ENCODE data around the gene WBP4.

WBP4 gene, protein sequence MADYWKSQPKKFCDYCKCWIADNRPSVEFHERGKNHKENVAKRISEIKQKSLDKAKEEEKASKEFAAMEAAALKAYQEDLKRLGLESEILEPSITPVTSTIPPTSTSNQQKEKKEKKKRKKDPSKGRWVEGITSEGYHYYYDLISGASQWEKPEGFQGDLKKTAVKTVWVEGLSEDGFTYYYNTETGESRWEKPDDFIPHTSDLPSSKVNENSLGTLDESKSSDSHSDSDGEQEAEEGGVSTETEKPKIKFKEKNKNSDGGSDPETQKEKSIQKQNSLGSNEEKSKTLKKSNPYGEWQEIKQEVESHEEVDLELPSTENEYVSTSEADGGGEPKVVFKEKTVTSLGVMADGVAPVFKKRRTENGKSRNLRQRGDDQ

DNA sequence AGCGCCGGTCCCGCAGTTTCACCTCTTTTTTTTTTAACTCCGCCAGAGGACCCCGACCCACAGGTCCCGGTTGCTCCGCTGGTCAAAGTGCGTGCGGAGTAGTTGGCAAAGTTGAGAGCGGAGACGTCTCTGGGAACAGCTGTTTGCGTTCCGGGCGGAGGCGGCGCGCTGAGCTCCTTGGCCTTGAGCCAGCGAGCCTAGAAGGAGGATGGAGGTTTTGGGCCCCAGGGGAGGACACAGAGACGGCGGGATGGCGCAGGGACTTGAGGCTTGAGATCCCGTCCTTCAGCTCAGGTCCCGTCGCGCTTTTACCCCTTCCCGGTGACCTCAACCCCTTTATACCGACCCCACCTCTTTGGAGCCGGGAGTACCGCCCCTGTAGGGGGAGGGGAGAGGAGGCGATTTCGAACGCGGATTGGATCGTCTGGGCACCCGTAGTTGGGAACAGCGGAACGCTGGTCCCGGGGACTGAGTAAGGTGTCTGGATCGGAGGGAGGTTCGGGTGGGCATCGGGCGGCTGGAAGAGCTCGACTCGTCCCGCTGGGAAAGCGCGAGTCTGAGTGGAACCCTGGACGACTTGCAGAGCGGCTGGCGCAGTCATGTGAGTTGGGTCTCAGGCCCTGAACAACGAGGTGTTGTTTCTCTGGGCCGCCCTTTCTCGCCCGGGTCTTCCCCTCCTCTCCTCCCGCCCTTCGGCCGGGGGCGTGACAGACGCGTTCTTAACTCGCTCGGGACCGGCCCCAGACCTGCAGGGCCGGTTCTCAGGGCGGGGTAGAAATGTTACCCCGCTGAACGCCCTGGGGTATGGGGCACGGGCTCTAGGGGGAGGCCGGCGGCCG, at the start of gene WBP4:
WBP4 (plus strand) TSS at position 435 of the 839 bp plus-strand sequence; CDS start at position 600, 165 bp downstream.
- Histone ChIP-seq H3K4me1 (ENCODE audit: control insufficient read depth, insufficient read depth, low read length) (peaks cover 12% of the 10 kb centered on the region), H3K9me3 (ENCODE audit: control insufficient read depth, insufficient read depth, low read depth, low read length) (no peaks in the 10 kb centered on the region), H3K27me3 (ENCODE audit: control insufficient read depth, insufficient read depth, low read length) (no peaks in the 10 kb centered on the region), H3K9ac (ENCODE audit: low read length) (peak within 1 kb of the TSS; percentile 94), H3K27ac (ENCODE audit: low read depth, low read length) (peak within 1 kb of the TSS; percentile 96), H3K4me3 (ENCODE audit: low read depth, low read length) (peak within 1 kb of the TSS; percentile 98), H3K36me3 (ENCODE audit: control insufficient read depth, insufficient read depth, low read length) (peaks cover 13% of the 10 kb centered on the region)

DNA sequence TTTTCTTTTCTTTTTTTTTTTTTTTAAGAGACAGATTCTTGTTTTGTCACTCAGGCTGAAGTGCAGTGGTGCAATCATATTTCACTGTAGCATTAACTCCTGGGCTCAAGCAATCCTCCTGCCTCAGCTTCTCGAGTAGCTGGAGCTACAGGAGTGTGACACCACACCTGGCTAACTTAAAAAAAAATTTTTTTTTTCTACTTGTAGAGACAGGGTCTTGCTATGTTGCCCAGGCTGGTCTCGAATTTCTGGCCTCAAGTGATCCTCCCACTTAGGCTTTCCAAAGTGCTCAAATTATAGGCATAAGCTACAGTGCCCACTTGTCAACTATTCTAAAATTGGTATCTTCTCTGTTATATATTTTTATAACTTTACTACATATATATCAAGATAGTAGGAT, 48.8 kb upstream of the WBP4 start:
- Histone ChIP-seq H3K9me3 (ENCODE audit: control insufficient read depth, insufficient read depth, low read depth, low read length) (no peaks in the 10 kb centered on the region), H3K4me1 (ENCODE audit: control insufficient read depth, insufficient read depth, low read length) (peaks cover 16% of the 10 kb centered on the region; the same call in 1 of the 2 replicates), H3K9ac (ENCODE audit: low read length) (no peak overlapping the region), H3K36me3 (ENCODE audit: control insufficient read depth, insufficient read depth, low read length) (no peaks in the 10 kb centered on the region), H3K4me3 (ENCODE audit: low read depth, low read length) (no peak overlapping the region), H3K27me3 (ENCODE audit: control insufficient read depth, insufficient read depth, low read length) (no peaks in the 10 kb centered on the region), H3K27ac (ENCODE audit: low read depth, low read length) (no peak overlapping the region)

DNA sequence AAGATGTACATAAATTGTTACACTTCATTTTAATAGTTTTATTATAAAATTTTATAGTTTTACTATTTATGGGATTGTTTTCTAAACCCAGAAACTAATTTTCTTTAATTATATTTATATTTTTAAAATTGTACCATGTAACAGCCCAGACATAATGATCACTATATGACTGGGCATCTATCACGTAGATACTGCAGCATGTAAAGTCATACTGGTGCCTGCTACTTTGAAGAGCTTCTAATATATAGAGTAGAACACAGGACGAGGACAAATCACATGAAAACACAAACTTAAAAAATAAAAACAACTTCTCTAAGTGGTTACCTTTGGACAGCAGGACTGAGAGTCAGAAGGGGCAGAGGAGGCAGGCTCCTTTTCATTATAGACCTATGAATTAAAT, 47.5 kb upstream of the WBP4 start:
- no peaks in the 10 kb centered on the region for H3K27me3 ChIP-seq (ENCODE audit: control insufficient read depth, insufficient read depth, low read length)
- H3K27ac ChIP-seq (ENCODE audit: low read depth, low read length) = no peak overlapping the region
- no peaks in the 10 kb centered on the region for H3K36me3 ChIP-seq (ENCODE audit: control insufficient read depth, insufficient read depth, low read length)
- H3K4me1 ChIP-seq (ENCODE audit: control insufficient read depth, insufficient read depth, low read length) = peaks cover 24% of the 10 kb centered on the region
- H3K4me3 ChIP-seq (ENCODE audit: low read depth, low read length) = no peak overlapping the region
- H3K9ac ChIP-seq (ENCODE audit: low read length) = no peak overlapping the region
- H3K9me3 ChIP-seq (ENCODE audit: control insufficient read depth, insufficient read depth, low read depth, low read length) = no peaks in the 10 kb centered on the region

GRCh38 chr13:41015920-41016319, 45.4 kb upstream of the WBP4 start:
- no peaks in the 10 kb centered on the region for H3K27me3 ChIP-seq (ENCODE audit: control insufficient read depth, insufficient read depth, low read length)
- H3K9ac ChIP-seq (ENCODE audit: low read length) = no peak overlapping the region
- H3K27ac ChIP-seq (ENCODE audit: low read depth, low read length) = no peak overlapping the region
- H3K36me3 ChIP-seq (ENCODE audit: control insufficient read depth, insufficient read depth, low read length) = no peaks in the 10 kb centered on the region
- peaks cover 36% of the 10 kb centered on the region for H3K4me1 ChIP-seq (ENCODE audit: control insufficient read depth, insufficient read depth, low read length)
- H3K9me3 ChIP-seq (ENCODE audit: control insufficient read depth, insufficient read depth, low read depth, low read length) = no peaks in the 10 kb centered on the region
- no peak overlapping the region for H3K4me3 ChIP-seq (ENCODE audit: low read depth, low read length)

DNA sequence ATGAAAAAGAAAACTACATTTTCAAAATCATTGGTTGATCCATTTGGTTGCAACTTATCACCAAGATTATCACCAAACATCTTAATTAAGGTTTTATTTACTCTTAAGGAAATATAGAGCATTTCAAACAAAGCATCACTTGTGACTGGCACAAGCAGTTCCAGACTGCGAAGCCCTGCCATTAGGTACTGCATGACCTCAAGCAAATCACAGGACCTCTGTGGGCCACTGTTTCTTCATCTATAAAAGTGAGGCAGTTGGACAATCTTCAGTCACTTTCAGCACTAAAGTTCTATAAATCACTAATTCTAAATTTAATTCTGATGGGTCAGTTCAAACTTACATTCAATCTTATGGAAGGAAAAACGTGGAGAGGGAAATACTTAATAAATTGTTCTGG, 44.1 kb upstream of the WBP4 start:
- no peak overlapping the region for H3K9ac ChIP-seq (ENCODE audit: low read length)
- no peak overlapping the region for H3K4me3 ChIP-seq (ENCODE audit: low read depth, low read length)
- no peak overlapping the region for H3K27ac ChIP-seq (ENCODE audit: low read depth, low read length)
- no peaks in the 10 kb centered on the region for H3K27me3 ChIP-seq (ENCODE audit: control insufficient read depth, insufficient read depth, low read length)
- H3K36me3 ChIP-seq (ENCODE audit: control insufficient read depth, insufficient read depth, low read length) = no peaks in the 10 kb centered on the region
- H3K4me1 ChIP-seq (ENCODE audit: control insufficient read depth, insufficient read depth, low read length) = peaks cover 40% of the 10 kb centered on the region
- H3K9me3 ChIP-seq (ENCODE audit: control insufficient read depth, insufficient read depth, low read depth, low read length) = no peaks in the 10 kb centered on the region

- Histone ChIP-seq H3K27me3 (ENCODE audit: control insufficient read depth, insufficient read depth, low read length) (no peaks in the 10 kb centered on the region), H3K4me3 (ENCODE audit: low read depth, low read length) (no peak overlapping the region), H3K9me3 (ENCODE audit: control insufficient read depth, insufficient read depth, low read depth, low read length) (no peaks in the 10 kb centered on the region), H3K27ac (ENCODE audit: low read depth, low read length) (no peak overlapping the region), H3K36me3 (ENCODE audit: control insufficient read depth, insufficient read depth, low read length) (no peaks in the 10 kb centered on the region), H3K4me1 (ENCODE audit: control insufficient read depth, insufficient read depth, low read length) (peaks cover 40% of the 10 kb centered on the region), H3K9ac (ENCODE audit: low read length) (no peak overlapping the region)
These were observed 43.3 kb upstream of the WBP4 start for GRCh38 chr13:41017817-41018601.

- H3K4me3 ChIP-seq (ENCODE audit: low read depth, low read length) = peak overlapping the region; percentile 18; the same call in 1 of the 2 replicates
- no peaks in the 10 kb centered on the region for H3K27me3 ChIP-seq (ENCODE audit: control insufficient read depth, insufficient read depth, low read length)
- no peak overlapping the region for H3K9ac ChIP-seq (ENCODE audit: low read length)
- no peaks in the 10 kb centered on the region for H3K36me3 ChIP-seq (ENCODE audit: control insufficient read depth, insufficient read depth, low read length)
- H3K4me1 ChIP-seq (ENCODE audit: control insufficient read depth, insufficient read depth, low read length) = peaks cover 40% of the 10 kb centered on the region
- H3K9me3 ChIP-seq (ENCODE audit: control insufficient read depth, insufficient read depth, low read depth, low read length) = no peaks in the 10 kb centered on the region
- H3K27ac ChIP-seq (ENCODE audit: low read depth, low read length) = peak overlapping the region; percentile 61
These were observed 42.7 kb upstream of the WBP4 start for GRCh38 chr13:41018602-41018948.

DNA sequence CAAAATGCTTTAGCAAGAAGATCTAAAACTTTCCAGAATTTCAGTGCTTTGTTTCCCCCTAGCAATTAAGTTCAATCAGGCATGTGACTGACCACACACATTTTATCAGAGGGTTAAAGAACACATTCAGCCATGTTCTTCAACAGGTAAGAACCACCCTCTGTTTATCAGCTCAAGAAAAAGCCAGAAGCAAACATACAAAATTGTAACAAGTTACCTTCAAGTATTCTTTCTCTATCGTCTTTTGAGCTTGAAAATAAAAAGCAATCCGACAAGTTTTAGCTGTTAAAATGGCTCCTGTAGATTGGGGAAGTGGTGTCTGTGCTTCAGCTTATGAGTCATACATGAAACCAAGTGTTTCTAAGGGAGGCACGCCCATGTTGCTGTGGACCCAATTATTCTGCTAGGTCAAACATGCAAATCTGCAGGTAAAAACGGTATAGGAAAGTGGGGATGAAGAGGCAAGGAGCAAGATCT, 42.3 kb upstream of the WBP4 start, which contains the start of gene ELF1:
ELF1 (minus strand) TSS at position 306 of the 477 bp plus-strand sequence. CDS start 37,262 bp downstream, outside the sequence.
- peak within 1 kb of the TSS; percentile 61 for H3K27ac ChIP-seq (ENCODE audit: low read depth, low read length)
- H3K4me1 ChIP-seq (ENCODE audit: control insufficient read depth, insufficient read depth, low read length) = peaks cover 40% of the 10 kb centered on the region
- H3K9me3 ChIP-seq (ENCODE audit: control insufficient read depth, insufficient read depth, low read depth, low read length) = no peaks in the 10 kb centered on the region
- H3K27me3 ChIP-seq (ENCODE audit: control insufficient read depth, insufficient read depth, low read length) = no peaks in the 10 kb centered on the region
- H3K9ac ChIP-seq (ENCODE audit: low read length) = no peak within 1 kb of the TSS
- no peaks in the 10 kb centered on the region for H3K36me3 ChIP-seq (ENCODE audit: control insufficient read depth, insufficient read depth, low read length)
- H3K4me3 ChIP-seq (ENCODE audit: low read depth, low read length) = peak within 1 kb of the TSS; percentile 18; the same call in 1 of the 2 replicates

DNA sequence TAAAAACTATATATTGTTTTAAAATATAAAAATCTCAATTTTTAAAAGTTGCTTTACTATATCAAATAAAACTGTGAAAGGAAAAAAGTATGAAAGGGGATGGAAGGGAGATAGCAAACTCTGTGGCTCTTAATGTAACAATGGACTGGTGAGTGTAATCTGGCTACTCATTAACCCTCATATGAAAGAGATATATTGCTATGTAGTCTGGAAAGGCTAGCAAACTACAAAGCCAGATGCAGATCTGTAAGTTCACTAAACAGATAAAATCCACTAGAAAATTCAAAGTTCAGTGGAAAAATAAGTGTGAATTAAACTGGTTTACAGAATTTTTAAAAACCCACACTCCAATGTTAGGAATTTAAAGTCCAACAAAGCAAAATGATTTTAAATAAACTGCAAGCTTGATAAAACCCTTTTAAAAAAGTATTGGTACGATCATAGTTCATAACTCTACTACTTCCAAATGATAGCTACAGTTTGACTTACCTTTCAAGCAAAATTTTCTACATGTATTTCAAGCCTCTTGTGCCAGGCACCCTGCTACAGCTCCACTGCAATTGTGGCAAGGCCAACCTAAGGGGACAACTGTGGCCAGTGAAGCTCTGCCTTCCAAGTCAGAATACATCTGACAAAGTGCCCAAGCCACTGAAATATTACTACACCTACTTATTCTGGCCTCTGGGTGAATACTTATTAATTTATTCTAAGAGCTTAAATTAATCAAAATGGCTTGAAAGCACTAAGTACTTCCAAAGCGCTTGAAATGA, 41.5 kb upstream of the WBP4 start:
- H3K27me3 ChIP-seq (ENCODE audit: control insufficient read depth, insufficient read depth, low read length) = no peaks in the 10 kb centered on the region
- peaks cover 39% of the 10 kb centered on the region for H3K4me1 ChIP-seq (ENCODE audit: control insufficient read depth, insufficient read depth, low read length)
- H3K9ac ChIP-seq (ENCODE audit: low read length) = no peak overlapping the region
- peak overlapping the region; percentile 23; the same call in 1 of the 2 replicates for H3K27ac ChIP-seq (ENCODE audit: low read depth, low read length)
- H3K36me3 ChIP-seq (ENCODE audit: control insufficient read depth, insufficient read depth, low read length) = no peaks in the 10 kb centered on the region
- no peak overlapping the region for H3K4me3 ChIP-seq (ENCODE audit: low read depth, low read length)
- H3K9me3 ChIP-seq (ENCODE audit: control insufficient read depth, insufficient read depth, low read depth, low read length) = no peaks in the 10 kb centered on the region

DNA sequence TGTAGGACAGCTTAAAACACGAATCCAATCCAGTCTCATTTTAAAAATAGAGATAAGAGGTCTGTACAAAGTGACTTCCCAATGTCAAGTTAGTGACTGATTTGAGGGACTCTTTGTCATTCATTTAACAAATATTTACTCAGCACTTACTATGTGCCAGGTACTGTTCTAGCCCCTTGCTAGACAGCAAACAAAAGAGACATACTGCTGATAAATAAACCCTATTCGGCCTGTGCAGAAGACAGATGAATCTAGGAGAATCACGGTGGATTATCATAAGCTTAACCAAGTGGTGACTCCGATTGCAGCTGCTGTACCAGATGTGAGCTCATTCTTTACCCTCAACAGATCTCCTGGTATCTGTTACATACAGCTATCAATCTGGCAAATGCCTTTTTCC, 35.8 kb upstream of the WBP4 start:
- no peak overlapping the region for H3K9ac ChIP-seq (ENCODE audit: low read length)
- no peak overlapping the region for H3K27ac ChIP-seq (ENCODE audit: low read depth, low read length)
- H3K27me3 ChIP-seq (ENCODE audit: control insufficient read depth, insufficient read depth, low read length) = no peaks in the 10 kb centered on the region
- no peak overlapping the region for H3K4me3 ChIP-seq (ENCODE audit: low read depth, low read length)
- H3K4me1 ChIP-seq (ENCODE audit: control insufficient read depth, insufficient read depth, low read length) = peaks cover 4% of the 10 kb centered on the region; the same call in 1 of the 2 replicates
- H3K9me3 ChIP-seq (ENCODE audit: control insufficient read depth, insufficient read depth, low read depth, low read length) = no peaks in the 10 kb centered on the region
- H3K36me3 ChIP-seq (ENCODE audit: control insufficient read depth, insufficient read depth, low read length) = no peaks in the 10 kb centered on the region

Data from HUES6 (cell line).